NCI-H446 (cell line): ENCODE results near the gene FTCD.
"Not testable (repeated sequence)": the region's sequence is repeated elsewhere in the genome, so short reads cannot be mapped to it uniquely, and the experiment has no call there.

Experiments
- DNase-seq, 2 experiments: peaks; one replicate each; lab custom pipeline; 2025; lab: John Stamatoyannopoulos, UW

The FTCD gene

GRCh38 chr21:46171996-46172862, 16.9 kb upstream of the FTCD start:
- DNase-seq, result no peak

GRCh38 chr21:46171585-46171984, 16.2 kb upstream of the FTCD start:
- no peak for DNase-seq

- DNase-seq, result not testable (repeated sequence)
Observed at GRCh38 chr21:46170436-46171193, 15.2 kb upstream of the FTCD start.

- no peak for DNase-seq
Observed at GRCh38 chr21:46168659-46169386, 13.4 kb upstream of the FTCD start.

GRCh38 chr21:46168238-46168637, 12.9 kb upstream of the FTCD start:
- DNase-seq, result no peak

GRCh38 chr21:46165098-46165497, 9.7 kb upstream of the FTCD start:
- no peak for DNase-seq

GRCh38 chr21:46163380-46163779, 8.0 kb upstream of the FTCD start:
- DNase-seq, result no peak

- DNase-seq, result no peak
Observed at GRCh38 chr21:46161633-46162592, 6.5 kb upstream of the FTCD start.

- DNase-seq, result no peak
Observed at GRCh38 chr21:46160907-46161632, 5.7 kb upstream of the FTCD start.

- DNase-seq, result no peak
Observed at GRCh38 chr21:46160657-46160906, 5.2 kb upstream of the FTCD start.

GRCh38 chr21:46159841-46160656, 4.7 kb upstream of the FTCD start:
- no peak for DNase-seq

GRCh38 chr21:46159390-46159789, 4.0 kb upstream of the FTCD start:
- no peak for DNase-seq

- no peak for DNase-seq
Observed at GRCh38 chr21:46158666-46159300, 3.4 kb upstream of the FTCD start.

GRCh38 chr21:46157987-46158451, 2.6 kb upstream of the FTCD start:
- DNase-seq, result no peak

GRCh38 chr21:46157396-46157986, 2.1 kb upstream of the FTCD start:
- DNase-seq, result no peak

- no peak for DNase-seq
Observed at GRCh38 chr21:46156678-46157077, 1.3 kb upstream of the FTCD start.

- no peak for DNase-seq
Observed at GRCh38 chr21:46156378-46156645, 933 bp upstream of the FTCD start.

- no peak for DNase-seq
Observed at GRCh38 chr21:46154955-46155513, 345 bp downstream of the FTCD start.
